HAP-1 (cell line): Measurements from ENCODE around the gene ZBED5.

Experiments
- DNase-seq, 2 experiments: peaks; one replicate each; pipeline ENCODE4 v3.0.0-alpha.2; 2016 to 2020; ENCODE audit warnings: low spot score in 2 of 2
- H3K27me3 ChIP-seq: fragments of 250-450 bp; sonication (Bioruptor Pico); 2 replicates; pipeline ENCODE4 v1.5.1; 2020; ENCODE audit warnings: low read depth, mild to moderate bottlenecking, moderate library complexity
- H3K36me3 ChIP-seq: fragments of 250-450 bp; sonication (Bioruptor Pico); replicated peaks from 2 replicates; pipeline ENCODE4 v1.5.1; 2020; ENCODE audit warnings: mild to moderate bottlenecking
- H3K4me1 ChIP-seq: fragments of 250-450 bp; sonication (Bioruptor Pico); 2 replicates; pipeline ENCODE4 v1.5.1; 2020; ENCODE audit warnings: mild to moderate bottlenecking
- H3K4me3 ChIP-seq: fragments of 250-450 bp; sonication (Bioruptor Pico); 2 replicates; pipeline ENCODE4 v1.5.1; 2020; ENCODE audit warnings: mild to moderate bottlenecking, moderate library complexity
- H3K9me3 ChIP-seq: fragments of 250-450 bp; sonication (Bioruptor Pico); 2 replicates; pipeline ENCODE4 v1.5.1; 2020; ENCODE audit warnings: mild to moderate bottlenecking, moderate library complexity
- in situ Hi-C: fragments of 300-500 bp; cut with MboI; formaldehyde crosslinking; loops from 3 replicates; pipeline ENCODE4 v1.14.3; 2020; ENCODE audit warnings: low sequenced_read_pairs, inconsistent platforms, mixed read lengths

Gene ZBED5

GRCh38 chr11:10807493-10808234 lies 50.2 kb downstream of the ZBED5 start:
- Histone ChIP-seq H3K9me3 (no peaks in the 10 kb centered on the region), H3K36me3 (peaks cover 59% of the 10 kb centered on the region), H3K4me3 (peak overlapping the region; percentile 93), H3K27me3 (no peaks in the 10 kb centered on the region), H3K4me1 (peaks cover 19% of the 10 kb centered on the region)
- peak; percentile 37 to 76 for DNase-seq
- in situ Hi-C loops: no loop called here

GRCh38 chr11:10806206-10806605 lies 51.6 kb downstream of the ZBED5 start:
- DNase-seq: no peak
- H3K36me3 ChIP-seq: peaks cover 74% of the 10 kb centered on the region
- H3K9me3 ChIP-seq: no peaks in the 10 kb centered on the region
- in situ Hi-C loops: no loop called here
- H3K27me3 ChIP-seq: no peaks in the 10 kb centered on the region
- H3K4me3 ChIP-seq: peak overlapping the region; percentile 93; the same call in 1 of the 2 replicates
- peaks cover 19% of the 10 kb centered on the region for H3K4me1 ChIP-seq

GRCh38 chr11:10805741-10806140 lies 52.1 kb downstream of the ZBED5 start:
- in situ Hi-C loops: no loop called here
- H3K4me3 ChIP-seq: no peak overlapping the region

GRCh38 chr11:10803676-10804075 lies 54.2 kb downstream of the ZBED5 start:
- H3K4me1 ChIP-seq: peaks cover 10% of the 10 kb centered on the region; the same call in 1 of the 2 replicates
- H3K27me3 ChIP-seq: no peaks in the 10 kb centered on the region
- no peak overlapping the region for H3K4me3 ChIP-seq
- no peak for DNase-seq
- in situ Hi-C loops: no loop called here
- peaks cover 99% of the 10 kb centered on the region for H3K36me3 ChIP-seq
- no peaks in the 10 kb centered on the region for H3K9me3 ChIP-seq

More at GRCh38 chr11:10805741-10806140, 52.1 kb downstream of the ZBED5 start:
- DNase-seq: no peak
- Histone ChIP-seq H3K9me3 (no peaks in the 10 kb centered on the region), H3K27me3 (no peaks in the 10 kb centered on the region), H3K4me1 (peaks cover 19% of the 10 kb centered on the region), H3K36me3 (peaks cover 78% of the 10 kb centered on the region)
